Kidney capillary endothelial cell (primary cell): ENCODE measurements around the gene RGS9.
A peak's percentile ranks its signal among the peaks of the same experiment; 100 is the strongest.

ENCODE experiments used
- DNase-seq: peaks from one replicate; pipeline ENCODE4 v3.0.0-alpha.2; 2018; ENCODE audit warnings: low spot score

Gene RGS9

GRCh38 chr17:65219124-65219523 lies 82.0 kb downstream of the RGS9 start:
- DNase-seq, result no peak

DNA sequence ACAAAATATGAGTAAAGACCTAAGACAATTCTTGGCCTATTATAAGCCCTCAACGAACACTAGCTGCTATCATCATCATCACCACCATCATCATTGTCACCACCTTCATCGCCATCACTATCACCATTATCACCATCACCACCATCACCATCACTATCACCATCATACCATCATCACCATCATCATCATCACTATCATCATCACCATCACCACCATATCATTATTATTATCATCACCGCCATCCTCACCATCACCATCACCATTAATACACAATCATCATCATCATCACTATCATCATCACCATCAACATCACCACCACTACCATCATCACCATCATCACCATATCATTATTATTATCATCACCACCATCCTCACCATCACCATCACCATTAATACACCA lies 82.5 kb downstream of the RGS9 start:
- no peak for DNase-seq

DNA sequence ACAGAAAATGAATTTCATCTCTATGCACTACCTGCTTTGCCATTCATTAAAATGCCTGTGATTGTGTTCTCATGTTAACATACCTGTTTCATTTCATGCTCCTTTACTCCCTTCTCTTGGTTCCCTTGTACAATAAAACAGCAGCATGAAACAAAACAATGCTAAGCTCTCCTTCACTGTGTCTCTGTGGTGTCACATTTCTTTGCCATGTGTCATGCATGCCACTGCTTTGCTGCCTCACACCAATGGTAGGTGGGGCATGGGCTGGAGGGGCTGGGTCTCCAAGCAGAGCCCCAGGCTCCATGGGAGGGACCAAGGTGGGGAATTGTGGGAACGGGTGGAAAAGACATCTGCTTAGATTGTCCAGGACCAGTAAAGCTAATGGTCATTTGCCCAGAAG lies 83.6 kb downstream of the RGS9 start:
- DNase-seq, result no peak

- DNase-seq, result no peak
Observed at GRCh38 chr17:65222214-65222738, 85.1 kb downstream of the RGS9 start.

- no peak for DNase-seq
Observed at GRCh38 chr17:65225061-65225460, 87.9 kb downstream of the RGS9 start.

GRCh38 chr17:65226227-65226626 lies 89.1 kb downstream of the RGS9 start:
- no peak for DNase-seq

- no peak for DNase-seq
Observed at GRCh38 chr17:65227637-65228036, 90.5 kb downstream of the RGS9 start.

DNA sequence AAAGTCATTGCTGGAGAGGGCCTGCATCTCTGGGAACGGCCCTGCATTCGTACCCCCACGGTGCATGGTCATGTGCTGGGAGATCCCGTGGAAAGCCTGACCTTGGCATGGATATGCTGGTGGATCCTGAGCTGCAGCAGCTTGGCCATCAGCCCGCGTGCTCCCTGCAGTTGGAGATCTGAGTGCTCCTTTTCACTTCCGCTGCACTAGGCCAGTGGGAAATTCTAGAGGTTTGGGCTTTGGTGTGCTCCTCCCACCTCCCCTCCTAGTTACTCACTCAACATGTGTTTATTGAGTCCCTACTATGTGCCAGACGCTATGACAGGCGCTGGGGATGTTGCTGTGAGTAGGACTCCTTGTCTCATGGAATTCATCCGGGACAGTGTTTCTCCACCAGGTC lies 91.1 kb downstream of the RGS9 start:
- no peak for DNase-seq

GRCh38 chr17:65228734-65229620 lies 91.8 kb downstream of the RGS9 start:
- DNase-seq, result no peak

DNA sequence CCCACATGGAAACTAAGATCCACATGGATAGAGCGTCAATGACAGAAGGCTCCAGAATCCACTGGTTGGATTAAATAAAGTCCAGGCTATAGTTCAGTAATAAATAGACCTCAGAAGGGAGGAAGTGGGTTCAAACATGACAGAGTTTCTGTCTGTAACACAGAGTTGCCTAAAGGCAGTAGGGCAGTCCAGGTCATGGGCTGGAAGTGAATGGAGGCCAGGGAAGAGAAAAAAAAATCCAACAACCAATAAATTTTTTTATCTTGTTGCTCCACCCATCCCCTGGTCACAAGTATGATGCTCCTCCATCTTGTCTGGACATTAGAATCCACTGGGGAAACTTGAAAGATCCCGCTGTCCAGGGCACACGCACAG lies 92.4 kb downstream of the RGS9 start:
- DNase-seq, result no peak

GRCh38 chr17:65230040-65230439 lies 92.9 kb downstream of the RGS9 start:
- DNase-seq, result no peak

DNA sequence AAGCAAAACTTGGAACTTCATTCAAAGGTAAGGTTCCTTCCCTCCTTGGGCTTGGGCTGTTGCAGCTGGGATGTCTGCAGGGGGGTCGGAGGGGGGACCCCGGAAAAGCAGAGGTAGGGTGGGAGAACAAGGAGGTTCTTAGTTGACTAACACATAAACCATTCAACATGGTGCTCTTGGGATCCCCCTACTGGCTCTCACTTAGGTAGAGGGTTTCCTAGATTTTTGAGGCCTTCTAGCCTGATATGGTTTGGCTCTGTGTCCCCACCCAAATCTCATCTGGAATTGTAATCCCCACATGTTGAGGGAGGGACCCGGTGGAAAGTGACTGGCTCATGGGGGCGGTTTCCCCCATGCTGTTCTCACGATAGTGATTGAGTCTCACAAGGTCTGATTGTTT lies 93.9 kb downstream of the RGS9 start:
- no peak for DNase-seq

GRCh38 chr17:65231662-65232335 lies 94.6 kb downstream of the RGS9 start:
- peak; percentile 79 for DNase-seq

DNA sequence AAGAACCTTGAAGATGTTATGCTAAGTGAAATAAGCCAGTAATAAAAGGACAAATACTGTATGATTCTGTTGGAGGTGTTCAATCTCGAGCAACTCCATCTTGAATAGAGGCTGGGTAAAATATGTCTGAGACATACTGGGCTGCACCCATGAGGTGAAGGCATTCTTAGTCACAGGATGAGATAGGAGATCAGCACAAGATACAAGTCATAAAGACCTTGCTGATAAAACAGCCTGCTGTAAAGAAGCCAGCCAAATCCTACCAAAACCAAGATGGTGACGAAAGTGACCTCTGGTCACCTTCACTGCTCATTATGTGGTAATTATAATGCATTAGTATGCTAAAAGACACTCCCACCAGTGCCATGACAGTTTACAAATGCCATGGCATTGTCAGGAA lies 98.1 kb downstream of the RGS9 start:
- no peak for DNase-seq

- DNase-seq, result no peak
Observed at GRCh38 chr17:65236321-65236720, 99.2 kb downstream of the RGS9 start.

DNA sequence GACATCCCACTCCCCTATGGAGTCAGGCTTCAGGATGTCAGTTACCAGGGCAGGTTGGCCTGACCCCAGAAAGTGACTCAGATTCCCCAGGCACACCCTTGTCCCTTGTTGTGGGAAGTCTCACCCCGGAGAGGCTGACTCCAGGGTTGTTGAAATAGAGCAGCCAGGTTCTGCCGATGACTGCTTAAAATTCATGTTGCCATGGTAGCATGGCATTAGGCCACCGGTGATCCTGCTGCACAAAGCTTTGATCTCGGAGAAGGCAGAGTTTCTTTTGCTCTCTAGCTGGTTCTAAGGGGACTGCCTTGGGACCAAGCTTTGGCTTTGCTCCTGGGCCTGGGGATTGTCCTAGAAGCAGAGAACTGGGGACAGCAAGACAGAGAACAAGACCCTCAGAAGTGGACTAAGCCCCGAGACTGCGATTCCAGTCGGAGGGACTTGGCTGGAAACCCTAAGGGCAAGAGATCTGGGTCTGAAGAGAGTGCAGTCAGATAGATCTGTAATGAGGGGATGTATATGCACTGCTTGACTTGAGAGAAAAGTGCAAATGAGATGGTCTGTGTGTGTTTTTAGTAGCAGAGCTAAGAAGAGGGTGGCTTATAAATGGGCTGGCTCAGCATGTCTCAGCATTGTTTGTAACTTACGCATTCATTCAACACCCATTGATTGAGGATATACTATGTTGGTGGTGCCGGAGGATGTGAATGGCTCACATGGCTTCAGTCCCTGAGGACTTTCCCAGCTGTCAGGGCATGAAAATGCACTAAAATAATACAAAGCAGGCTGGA lies 106.9 kb downstream of the RGS9 start:
- DNase-seq, result peak; percentile 48

- no peak for DNase-seq
Observed at GRCh38 chr17:65246252-65246651, 109.1 kb downstream of the RGS9 start.

- DNase-seq, result no peak
Observed at GRCh38 chr17:65249774-65250173, 112.6 kb downstream of the RGS9 start.

DNA sequence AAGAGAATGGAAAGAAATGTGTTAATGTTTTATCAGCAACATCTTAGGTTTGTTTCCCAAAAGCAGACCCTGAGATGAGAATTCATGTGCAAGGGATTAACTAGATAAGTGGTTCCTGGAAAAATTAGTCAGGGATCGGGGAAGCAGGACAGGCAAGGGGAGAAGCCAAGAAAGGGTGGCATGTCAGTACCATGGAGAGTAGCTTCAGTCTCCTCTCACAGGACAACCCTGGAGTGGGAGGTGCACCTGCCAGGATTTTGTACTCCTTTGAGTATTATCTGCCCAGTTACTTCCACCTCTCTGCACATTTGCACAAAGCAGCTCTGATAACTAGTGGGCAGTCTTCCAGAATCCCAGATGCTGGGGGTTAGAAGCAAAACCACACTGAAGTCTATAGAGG lies 117.0 kb downstream of the RGS9 start:
- no peak for DNase-seq

GRCh38 chr17:65259281-65259680 lies 122.1 kb downstream of the RGS9 start:
- no peak for DNase-seq

DNA sequence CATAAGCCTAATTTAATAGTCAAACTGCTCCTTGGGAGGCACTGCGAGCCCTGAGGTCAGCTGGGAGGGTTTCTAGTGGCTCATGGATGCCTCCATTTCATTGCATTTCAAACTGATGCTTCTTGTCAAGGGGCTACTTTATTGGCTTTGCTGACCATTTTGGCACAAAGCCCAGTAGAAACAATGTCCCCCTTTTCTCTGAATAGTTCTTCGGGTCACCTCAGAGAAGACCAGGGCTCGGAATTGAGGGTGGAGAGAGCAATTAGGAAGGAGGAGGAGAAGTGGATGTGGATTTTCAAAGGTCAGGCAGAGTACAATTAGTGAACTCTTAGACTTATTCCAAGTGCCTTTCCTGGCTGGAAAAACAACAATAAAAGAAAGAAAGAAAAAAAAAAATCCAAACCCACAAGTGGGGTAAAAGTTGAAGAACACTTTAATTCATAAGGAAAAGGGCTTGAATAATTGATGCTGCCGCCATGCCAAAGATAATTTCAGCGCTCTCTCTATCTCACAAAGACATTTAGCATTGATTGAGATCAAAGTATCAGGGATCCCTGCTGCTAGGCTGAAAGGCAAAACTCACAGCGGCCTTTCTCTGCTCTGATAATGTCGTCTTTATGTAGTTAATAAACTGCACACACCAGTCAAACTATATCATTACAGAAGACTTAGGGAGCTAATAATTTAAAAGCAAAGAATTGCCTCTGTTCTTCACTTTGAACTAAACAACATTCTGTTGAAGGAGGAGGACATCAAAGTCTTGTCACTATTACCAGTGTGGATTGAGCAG lies 122.7 kb downstream of the RGS9 start:
- no peak for DNase-seq

DNA sequence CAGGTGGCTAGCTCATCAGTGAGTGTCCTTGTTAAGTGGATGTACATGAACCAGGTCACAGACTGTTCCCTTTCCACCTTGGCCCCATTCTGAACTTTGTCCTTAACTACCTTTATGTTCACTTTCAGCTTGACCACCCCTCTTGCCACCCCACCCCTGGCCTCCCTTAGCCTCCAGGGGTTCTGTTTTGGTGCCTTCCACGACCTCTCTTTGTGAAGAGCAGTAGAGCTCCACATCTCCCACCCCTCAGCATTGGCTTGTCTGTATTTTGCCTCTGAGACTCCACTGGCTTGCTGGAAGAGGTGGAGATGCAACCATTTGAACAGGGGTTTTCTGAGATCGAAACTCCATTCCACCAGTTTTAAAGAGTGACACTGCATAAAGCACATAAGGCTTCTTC lies 123.5 kb downstream of the RGS9 start:
- DNase-seq, result no peak
